NCI-H748 treated with DMSO at 0.1 percent for 48 hours (cell line): ENCODE measurements around the gene ACADSB.
A peak's percentile ranks its signal among the peaks of the same experiment; 100 is the strongest.

Experiments used
- DNase-seq: peaks from one replicate; lab custom pipeline; 2025; lab: John Stamatoyannopoulos, UW

ACADSB gene

GRCh38 chr10:123004298-123004697, 4.5 kb upstream of the ACADSB start:
- no peak for DNase-seq

GRCh38 chr10:123007558-123008354, 1.1 kb upstream of the ACADSB start:
- DNase-seq: no peak

- DNase-seq: no peak
Observed at GRCh38 chr10:123009105-123009820, 457 bp downstream of the ACADSB start.

GRCh38 chr10:123011987-123012386, 3.2 kb downstream of the ACADSB start:
- DNase-seq: no peak

GRCh38 chr10:123013456-123014419, 4.9 kb downstream of the ACADSB start:
- no peak for DNase-seq

- no peak for DNase-seq
Observed at GRCh38 chr10:123014772-123015171, 6.0 kb downstream of the ACADSB start.

- DNase-seq: no peak
Observed at GRCh38 chr10:123016228-123016627, 7.4 kb downstream of the ACADSB start.

- no peak for DNase-seq
Observed at GRCh38 chr10:123017421-123018165, 8.8 kb downstream of the ACADSB start.

GRCh38 chr10:123018531-123018930, 9.7 kb downstream of the ACADSB start:
- no peak for DNase-seq

- DNase-seq: no peak
Observed at GRCh38 chr10:123019264-123019663, 10.5 kb downstream of the ACADSB start.

- peak; percentile 12 for DNase-seq
Observed at GRCh38 chr10:123019941-123020703, 11.3 kb downstream of the ACADSB start.

GRCh38 chr10:123021517-123021916, 12.7 kb downstream of the ACADSB start:
- DNase-seq: no peak

GRCh38 chr10:123024540-123024939, 15.7 kb downstream of the ACADSB start:
- no peak for DNase-seq

GRCh38 chr10:123026302-123026701, 17.5 kb downstream of the ACADSB start:
- DNase-seq: no peak

GRCh38 chr10:123027861-123028260, 19.1 kb downstream of the ACADSB start:
- DNase-seq: no peak

- no peak for DNase-seq
Observed at GRCh38 chr10:123031124-123031523, 22.3 kb downstream of the ACADSB start.

- no peak for DNase-seq
Observed at GRCh38 chr10:123034332-123034731, 25.5 kb downstream of the ACADSB start.

- no peak for DNase-seq
Observed at GRCh38 chr10:123035467-123036086, 26.8 kb downstream of the ACADSB start.

- DNase-seq: no peak
Observed at GRCh38 chr10:123038782-123039631, 30.2 kb downstream of the ACADSB start.

- DNase-seq: no peak
Observed at GRCh38 chr10:123039632-123039930, 30.8 kb downstream of the ACADSB start.
